ENCODE measurements around the gene TMEM141. TPM values are rescaled to one million over a fixed set of nuclear protein-coding genes. Genes with fewer than 3 reads are reported as not detected.
"Not testable (repeated sequence)": the region's sequence is repeated elsewhere in the genome, so short reads cannot be mapped to it uniquely, and the experiment has no call there.

TMEM141 gene
- total RNA-seq, 4 donors from 2014 or later = 46.9 to 70.2 (median 51.1) TPM

DNA sequence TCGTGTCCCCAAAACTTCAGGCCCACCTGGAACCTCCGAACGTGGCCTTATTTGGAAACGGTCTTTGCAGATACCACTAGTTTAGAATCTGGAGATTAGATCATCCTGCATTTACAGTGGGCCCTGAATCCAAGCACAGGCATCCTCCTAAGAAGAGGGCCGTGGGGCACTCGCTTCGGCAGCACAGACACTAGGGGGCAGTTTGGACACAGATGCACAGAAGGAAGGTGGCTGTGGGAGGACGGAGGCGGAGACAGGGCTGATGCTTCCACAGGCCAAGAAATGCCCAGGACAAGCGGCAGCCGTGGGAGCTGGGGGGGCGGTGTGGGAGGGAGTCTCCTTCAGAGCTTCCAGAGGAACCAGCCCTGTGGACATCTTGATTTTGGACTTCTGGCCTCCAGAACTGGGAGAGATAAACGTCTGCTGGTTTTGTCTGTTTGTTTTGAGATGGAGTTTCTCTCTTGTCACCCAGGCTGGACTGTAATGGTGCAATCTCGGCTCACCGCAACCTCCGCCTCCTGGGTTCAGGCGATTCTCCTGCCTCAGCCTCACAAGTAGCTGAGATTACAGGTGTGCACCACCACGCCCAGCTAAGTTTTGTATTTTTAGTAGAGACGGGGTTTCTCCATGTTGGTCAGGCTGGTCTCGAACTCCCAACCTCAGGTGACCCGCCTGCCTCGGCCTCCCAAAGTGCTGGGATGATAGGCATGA, 30.2 kb upstream of the TMEM141 start:
- TF ChIP-seq, protein P1, sequence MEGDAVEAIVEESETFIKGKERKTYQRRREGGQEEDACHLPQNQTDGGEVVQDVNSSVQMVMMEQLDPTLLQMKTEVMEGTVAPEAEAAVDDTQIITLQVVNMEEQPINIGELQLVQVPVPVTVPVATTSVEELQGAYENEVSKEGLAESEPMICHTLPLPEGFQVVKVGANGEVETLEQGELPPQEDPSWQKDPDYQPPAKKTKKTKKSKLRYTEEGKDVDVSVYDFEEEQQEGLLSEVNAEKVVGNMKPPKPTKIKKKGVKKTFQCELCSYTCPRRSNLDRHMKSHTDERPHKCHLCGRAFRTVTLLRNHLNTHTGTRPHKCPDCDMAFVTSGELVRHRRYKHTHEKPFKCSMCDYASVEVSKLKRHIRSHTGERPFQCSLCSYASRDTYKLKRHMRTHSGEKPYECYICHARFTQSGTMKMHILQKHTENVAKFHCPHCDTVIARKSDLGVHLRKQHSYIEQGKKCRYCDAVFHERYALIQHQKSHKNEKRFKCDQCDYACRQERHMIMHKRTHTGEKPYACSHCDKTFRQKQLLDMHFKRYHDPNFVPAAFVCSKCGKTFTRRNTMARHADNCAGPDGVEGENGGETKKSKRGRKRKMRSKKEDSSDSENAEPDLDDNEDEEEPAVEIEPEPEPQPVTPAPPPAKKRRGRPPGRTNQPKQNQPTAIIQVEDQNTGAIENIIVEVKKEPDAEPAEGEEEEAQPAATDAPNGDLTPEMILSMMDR (IDR thresholded peaks at IDR 0.05 in 4 of 5, conservative IDR thresholded peaks at IDR 0.05 in 1 of 5) = peak in 1 of 5 experiments; percentile 33
- in situ Hi-C loops (cut with MboI; ENCODE audit: low sequenced_read_pairs in 4 of 4); H3K9me3 ChIP-seq; H3K27me3 ChIP-seq; intact Hi-C loops (cut with DNase I; ENCODE audit: low total_unique reads); DNase-seq; H3K36me3 ChIP-seq; ATAC-seq; H3K27ac ChIP-seq; H3K4me3 ChIP-seq: not testable (repeated sequence)
- H3K4me1 ChIP-seq = peaks cover 14 to 15% of the 10 kb centered on the region in 2 donors

- in situ Hi-C loops (cut with MboI; ENCODE audit: low sequenced_read_pairs in 4 of 4) (no loop called here), intact Hi-C loops (cut with DNase I; ENCODE audit: low total_unique reads) (no loop called here)
- peaks cover 14 to 15% of the 10 kb centered on the region in 2 donors for H3K4me1 ChIP-seq
- no peak overlapping the region for H3K27ac ChIP-seq
- H3K4me3 ChIP-seq = no peak overlapping the region
- no peaks in the 10 kb centered on the region for H3K27me3 ChIP-seq
- no peak for ATAC-seq
- TF ChIP-seq, protein P1 (IDR thresholded peaks at IDR 0.05 in 4 of 5, conservative IDR thresholded peaks at IDR 0.05 in 1 of 5) = no peak
- no peak for TF ChIP-seq POLR2A (IDR thresholded peaks at IDR 0.05)
- H3K9me3 ChIP-seq = no peaks in the 10 kb centered on the region
- no peaks in the 10 kb centered on the region for H3K36me3 ChIP-seq
- DNase-seq = no peak
Measured at GRCh38 chr9:136761545-136761981, 29.6 kb upstream of the TMEM141 start.

- peaks cover 11% of the 10 kb centered on the region in 2 donors for H3K4me1 ChIP-seq
- H3K36me3 ChIP-seq = no peaks in the 10 kb centered on the region
- DNase-seq = no peak
- no peak for ATAC-seq
- TF ChIP-seq POLR2A (IDR thresholded peaks at IDR 0.05) = no peak
- TF ChIP-seq, protein P1 (IDR thresholded peaks at IDR 0.05 in 4 of 5, conservative IDR thresholded peaks at IDR 0.05 in 1 of 5) = no peak
- in situ Hi-C loops (cut with MboI; ENCODE audit: low sequenced_read_pairs in 4 of 4) = no loop called here
- no peak overlapping the region for H3K27ac ChIP-seq
- intact Hi-C loops (cut with DNase I; ENCODE audit: low total_unique reads) = no loop called here
- H3K9me3 ChIP-seq = no peaks in the 10 kb centered on the region
- no peak overlapping the region for H3K4me3 ChIP-seq
- no peaks in the 10 kb centered on the region for H3K27me3 ChIP-seq
Measured at GRCh38 chr9:136762221-136762691, 28.9 kb upstream of the TMEM141 start.

DNA sequence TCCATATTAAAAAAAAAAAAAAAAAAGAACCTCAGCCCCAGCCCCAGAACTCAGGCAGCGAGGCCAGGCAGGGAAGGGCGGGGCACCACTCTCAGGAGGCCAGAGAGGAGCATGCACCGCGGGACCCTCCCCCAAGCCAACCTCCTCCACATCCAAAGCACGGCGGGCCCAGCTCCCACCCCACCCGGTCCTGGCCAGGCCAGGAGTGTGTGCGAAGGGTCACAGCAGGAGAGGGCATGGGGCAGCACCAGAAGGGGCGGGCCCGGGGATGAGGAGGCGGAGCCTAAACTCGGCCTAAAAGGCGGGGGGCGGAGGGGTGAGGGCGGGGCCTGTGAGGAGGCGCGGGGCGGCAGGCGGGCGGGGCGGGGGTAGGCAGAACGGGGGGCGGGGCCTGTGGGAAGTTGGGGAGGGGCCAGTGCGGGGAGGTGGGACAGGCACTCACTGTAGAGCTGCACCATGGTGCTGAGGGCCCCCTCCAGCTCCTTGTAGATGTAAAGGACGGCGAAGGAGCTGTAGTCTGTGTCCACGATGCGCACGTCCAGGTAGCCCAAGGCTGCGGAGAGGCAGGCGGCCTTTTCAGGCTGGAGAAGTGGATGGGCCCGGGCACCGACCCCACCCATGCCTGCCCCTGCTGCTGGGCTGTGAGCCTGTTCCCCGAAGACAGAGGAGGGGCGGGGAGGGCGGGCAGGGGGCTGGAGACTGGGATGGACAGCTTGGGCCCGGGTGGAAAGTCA, 28.1 kb upstream of the TMEM141 start:
- H3K27ac ChIP-seq = no peak overlapping the region
- H3K9me3 ChIP-seq = no peaks in the 10 kb centered on the region
- DNase-seq = no peak
- no peak for ATAC-seq
- H3K27me3 ChIP-seq = peaks cover 0 to 5% (median 0%) of the 10 kb centered on the region in 3 donors
- H3K36me3 ChIP-seq = no peaks in the 10 kb centered on the region
- H3K4me3 ChIP-seq = no peak overlapping the region
- no peak for TF ChIP-seq POLR2A (IDR thresholded peaks at IDR 0.05)
- TF ChIP-seq, protein P1 (IDR thresholded peaks at IDR 0.05 in 4 of 5, conservative IDR thresholded peaks at IDR 0.05 in 1 of 5) = no peak
- in situ Hi-C loops (cut with MboI; ENCODE audit: low sequenced_read_pairs in 4 of 4) (no loop called here), intact Hi-C loops (cut with DNase I; ENCODE audit: low total_unique reads) (no loop called here)
- H3K4me1 ChIP-seq = peaks cover 2 to 6% of the 10 kb centered on the region in 2 donors
